GM06990 (cell line): Measurements from ENCODE around the gene FGF19.

Experiments used
- DNase-seq: peaks from one replicate; pipeline ENCODE4 v3.0.0-alpha.2; 2011; ENCODE audit not compliant: insufficient read length; ENCODE audit errors: extremely low read depth
- H3K27me3 ChIP-seq: replicated peaks from 2 replicates; pipeline ENCODE4 v1.6.0; 2011; ENCODE audit warnings: low read length; ENCODE audit not compliant: control insufficient read depth, insufficient read depth
- H3K36me3 ChIP-seq: 2 replicates; pipeline ENCODE4 v1.5.1; 2011; ENCODE audit warnings: low read length; ENCODE audit not compliant: control insufficient read depth, insufficient read depth
- H3K4me3 ChIP-seq: replicated peaks from 2 replicates; pipeline ENCODE4 v1.5.1; 2011; ENCODE audit warnings: low read depth, mild to moderate bottlenecking, control low read depth, low read length
- CTCF ChIP-seq: IDR thresholded peaks from 2 replicates; pipeline ENCODE4 v1.5.1; 2011; ENCODE audit warnings: low read length, control low read depth, mild to moderate bottlenecking, inconsistent platforms; ENCODE audit not compliant: insufficient read depth, poor library complexity, severe bottlenecking

FGF19 gene

GRCh38 chr11:69665669-69666068 is 38.2 kb downstream of the FGF19 start:
- no peak for DNase-seq
- Histone ChIP-seq H3K36me3 (peaks cover 12% of the 10 kb centered on the region), H3K4me3 (no peak overlapping the region), H3K27me3 (no peaks in the 10 kb centered on the region)
- no peak for TF ChIP-seq CTCF

DNA sequence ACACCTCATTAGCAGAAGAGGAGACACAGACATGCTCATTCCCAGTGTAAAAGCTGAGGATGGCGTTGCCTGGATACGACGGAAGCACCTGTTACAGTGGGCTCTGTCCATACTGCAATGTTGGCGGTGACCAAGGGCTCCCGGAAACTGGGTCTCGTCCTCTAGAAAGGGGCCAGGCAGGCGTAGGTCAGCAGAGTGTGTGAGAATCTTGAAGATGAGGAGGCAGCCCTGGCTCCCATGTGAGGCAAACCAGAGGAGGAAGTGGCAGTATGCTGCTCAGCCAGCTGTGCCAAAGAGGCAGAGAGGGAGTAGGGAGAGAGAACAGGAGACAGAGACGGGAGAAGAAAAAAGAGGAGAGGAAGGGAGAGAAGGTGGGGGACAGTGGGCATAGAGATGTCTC is 38.9 kb downstream of the FGF19 start:
- no peak for TF ChIP-seq CTCF
- H3K36me3 ChIP-seq = peaks cover 10% of the 10 kb centered on the region
- H3K27me3 ChIP-seq = no peaks in the 10 kb centered on the region
- no peak for DNase-seq
- H3K4me3 ChIP-seq = no peak overlapping the region

DNA sequence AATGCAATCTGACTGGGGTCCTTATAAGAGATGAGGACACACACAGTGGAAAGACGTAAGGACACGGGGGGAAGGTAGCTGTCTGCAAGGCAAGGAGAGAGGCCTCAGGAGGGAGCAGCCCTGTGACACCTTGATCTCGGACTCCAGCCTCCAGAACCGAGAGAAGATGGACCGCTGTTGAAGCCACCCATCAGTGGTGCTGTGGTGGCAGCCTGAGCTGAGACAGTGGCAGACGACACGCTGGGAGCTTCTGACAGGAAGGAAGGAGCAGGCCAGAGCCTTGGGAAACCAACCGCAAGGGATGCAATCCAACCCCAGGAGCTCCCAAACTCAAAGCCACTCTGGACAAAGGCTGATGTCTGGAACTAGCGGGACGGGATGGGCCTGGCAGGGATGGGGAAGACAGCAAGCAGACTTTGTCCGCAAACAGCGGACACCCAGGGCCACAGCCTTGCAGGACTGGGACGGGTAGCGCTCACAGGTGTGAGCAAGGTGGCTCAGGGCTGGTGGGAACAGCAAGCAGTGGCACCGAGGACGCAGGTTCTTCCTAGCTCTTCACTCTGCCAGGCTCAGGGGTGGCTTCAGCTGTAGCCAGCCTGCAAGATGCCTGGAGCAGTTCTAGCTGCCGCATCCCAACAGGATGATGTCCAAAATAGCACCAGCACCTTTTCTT is 39.6 kb downstream of the FGF19 start:
- Histone ChIP-seq H3K36me3 (peaks cover 10% of the 10 kb centered on the region), H3K4me3 (no peak overlapping the region), H3K27me3 (no peaks in the 10 kb centered on the region)
- no peak for DNase-seq
- no peak for TF ChIP-seq CTCF

DNA sequence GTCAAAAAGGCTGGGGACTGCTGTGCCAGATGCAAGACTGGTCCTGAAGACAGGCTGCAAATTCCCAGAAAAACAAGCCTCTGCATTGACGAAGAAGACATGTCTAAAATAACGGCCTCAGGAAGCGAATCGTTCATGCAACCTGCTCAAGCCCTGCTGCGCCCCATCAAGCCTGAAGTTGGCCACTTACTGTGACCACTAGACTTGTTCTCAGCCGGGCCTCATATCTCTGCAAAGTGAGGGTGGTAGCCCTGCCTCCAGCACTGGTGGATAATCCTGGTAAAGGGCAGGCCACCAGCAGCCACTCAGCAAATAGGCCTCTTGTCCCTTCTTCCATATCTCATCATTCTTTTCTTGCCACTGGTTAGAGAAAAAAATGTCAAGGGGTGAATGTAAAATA is 40.5 kb downstream of the FGF19 start:
- no peaks in the 10 kb centered on the region for H3K27me3 ChIP-seq
- no peak overlapping the region for H3K4me3 ChIP-seq
- TF ChIP-seq CTCF = no peak
- no peak for DNase-seq
- H3K36me3 ChIP-seq = peaks cover 8% of the 10 kb centered on the region

- Histone ChIP-seq H3K4me3 (no peak overlapping the region), H3K27me3 (no peaks in the 10 kb centered on the region), H3K36me3 (peaks cover 8% of the 10 kb centered on the region)
- no peak for DNase-seq
- no peak for TF ChIP-seq CTCF
Measured at GRCh38 chr11:69662806-69663205, 41.0 kb downstream of the FGF19 start.

DNA sequence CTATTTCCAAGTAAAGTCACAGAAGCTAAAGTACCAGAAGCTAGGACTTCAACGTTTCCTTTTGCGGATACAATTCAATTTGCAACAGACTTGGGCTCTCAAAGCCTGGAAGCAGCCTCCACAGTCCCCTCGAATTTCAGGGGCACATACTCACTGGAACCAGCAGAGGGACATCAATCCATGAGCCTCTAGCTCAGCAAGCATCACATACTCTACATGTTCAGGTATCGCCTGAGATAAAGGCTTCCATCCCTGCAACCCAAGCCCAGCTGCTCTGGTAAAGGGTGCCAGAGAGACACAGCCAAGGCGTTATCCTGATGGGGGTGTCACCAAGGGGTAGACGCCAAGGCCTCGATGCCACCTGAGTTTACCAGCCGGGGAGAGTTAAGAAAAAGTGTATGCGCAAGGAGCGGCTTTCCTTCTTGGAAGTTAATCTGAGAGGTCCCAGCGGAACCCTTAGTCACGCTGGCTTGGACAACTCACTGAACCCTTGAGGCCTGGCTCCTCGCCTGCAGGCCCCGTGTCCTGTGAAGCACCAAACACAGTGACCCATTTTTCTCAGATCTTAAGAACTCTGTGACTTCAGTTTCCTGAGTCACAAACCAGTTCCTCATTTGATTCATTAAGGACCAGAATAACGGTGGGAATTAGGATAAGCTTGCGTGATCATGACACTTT is 41.7 kb downstream of the FGF19 start:
- TF ChIP-seq CTCF = no peak
- Histone ChIP-seq H3K36me3 (peaks cover 8% of the 10 kb centered on the region), H3K27me3 (no peaks in the 10 kb centered on the region), H3K4me3 (no peak overlapping the region)
- no peak for DNase-seq
